Effector memory CD8-positive, alpha-beta T cell (primary cell): ENCODE measurements around the gene FADS2.

Experiments
- ATAC-seq: fragments of 150-1000 bp; cut with Tn5 transposase; replicated peaks from 2 replicates; pipeline ENCODE4 v1.10.0; 2021; ENCODE audit warnings: mild to moderate bottlenecking, moderate library complexity
- DNase-seq, 3 experiments: peaks; one replicate each; pipeline ENCODE4 v3.0.0; 2021
- H3K27ac Mint-ChIP-seq, 2 donors: one replicate each; pipeline ENCODE4 v1.8.0; 2022; ENCODE audit warnings: mild to moderate bottlenecking in 2 of 2, mixed read lengths in 2 of 2, moderate library complexity in 2 of 2
- H3K27me3 Mint-ChIP-seq, 2 donors: one replicate each; pipeline ENCODE4 v1.8.0; 2022; ENCODE audit warnings: mixed read lengths in 2 of 2
- H3K36me3 Mint-ChIP-seq: one replicate; pipeline ENCODE4 v1.8.0; 2022; ENCODE audit warnings: mild to moderate bottlenecking, moderate library complexity, mixed read lengths; ENCODE audit not compliant: insufficient read depth
- H3K4me1 Mint-ChIP-seq, 2 donors: one replicate each; pipeline ENCODE4 v1.8.0; 2022; ENCODE audit warnings: low read depth in 2 of 2, mixed read lengths in 2 of 2
- H3K4me3 Mint-ChIP-seq, 2 donors: one replicate each; pipeline ENCODE4 v1.8.0; 2022; ENCODE audit warnings: mild to moderate bottlenecking in 2 of 2, mixed read lengths in 2 of 2, moderate library complexity in 2 of 2
- H3K9me3 Mint-ChIP-seq, 2 donors: one replicate each; pipeline ENCODE4 v1.8.0; 2022; ENCODE audit warnings: mixed read lengths in 2 of 2

Gene FADS2

GRCh38 chr11:61836193-61836592, 8.1 kb downstream of the FADS2 start:
- peak overlapping the region; percentile 89 to 95 for H3K27ac Mint-ChIP-seq
- no peak for DNase-seq
- no peaks in the 10 kb centered on the region for H3K27me3 Mint-ChIP-seq
- no peak overlapping the region for H3K4me3 Mint-ChIP-seq
- H3K9me3 Mint-ChIP-seq, result no peaks in the 10 kb centered on the region
- H3K4me1 Mint-ChIP-seq, result peaks cover 18 to 31% of the 10 kb centered on the region in 2 donors
- no peak for ATAC-seq
- H3K36me3 Mint-ChIP-seq, result peaks cover under 1% of the 10 kb centered on the region

- H3K4me1 Mint-ChIP-seq, result peaks cover 18 to 27% of the 10 kb centered on the region in 2 donors
- H3K36me3 Mint-ChIP-seq, result peaks cover 12% of the 10 kb centered on the region
- no peak for DNase-seq
- no peaks in the 10 kb centered on the region for H3K9me3 Mint-ChIP-seq
- peak overlapping the region in 1 of 2 donors; percentile 95 for H3K27ac Mint-ChIP-seq
- no peaks in the 10 kb centered on the region for H3K27me3 Mint-ChIP-seq
- H3K4me3 Mint-ChIP-seq, result no peak overlapping the region
- no peak for ATAC-seq
Measured at GRCh38 chr11:61837411-61838005, 9.4 kb downstream of the FADS2 start.

GRCh38 chr11:61838501-61838900, 10.4 kb downstream of the FADS2 start:
- Mint-ChIP-seq H3K4me3 (no peak overlapping the region), H3K27me3 (no peaks in the 10 kb centered on the region), H3K4me1 (peaks cover 17 to 22% of the 10 kb centered on the region in 2 donors), H3K36me3 (peaks cover 15% of the 10 kb centered on the region), H3K27ac (peak overlapping the region in 1 of 2 donors; percentile 38), H3K9me3 (no peaks in the 10 kb centered on the region)
- no peak for DNase-seq
- no peak for ATAC-seq

- Mint-ChIP-seq H3K27ac (peak overlapping the region in 1 of 2 donors; percentile 38), H3K27me3 (no peaks in the 10 kb centered on the region), H3K9me3 (no peaks in the 10 kb centered on the region), H3K4me3 (no peak overlapping the region), H3K4me1 (peaks cover 12 to 17% of the 10 kb centered on the region in 2 donors), H3K36me3 (peaks cover 19% of the 10 kb centered on the region)
- no peak for ATAC-seq
- no peak for DNase-seq
Measured at GRCh38 chr11:61838921-61839320, 10.8 kb downstream of the FADS2 start.

DNA sequence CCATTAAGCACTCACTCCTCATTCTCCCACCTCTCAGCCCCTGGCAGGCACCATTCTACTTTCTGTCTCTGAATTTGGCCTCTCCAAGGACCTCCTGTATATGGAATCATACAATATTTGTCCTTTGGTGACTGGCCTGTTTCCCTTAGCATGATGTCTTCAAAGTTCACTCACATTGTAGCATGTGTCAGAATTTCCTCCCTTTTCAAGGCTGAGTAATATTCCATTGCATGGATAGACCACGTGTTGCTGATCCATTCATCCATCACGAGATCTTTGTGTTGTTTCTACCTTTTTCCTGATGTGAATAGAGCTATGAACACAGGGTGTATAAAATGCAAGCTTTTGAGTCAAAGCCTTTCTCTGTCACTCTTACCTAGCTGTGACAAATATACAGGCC, 11.6 kb downstream of the FADS2 start:
- Mint-ChIP-seq H3K36me3 (peaks cover 27% of the 10 kb centered on the region), H3K27ac (no peak overlapping the region)

GRCh38 chr11:61840371-61840770, 12.3 kb downstream of the FADS2 start:
- Mint-ChIP-seq H3K36me3 (peaks cover 27% of the 10 kb centered on the region), H3K27me3 (no peaks in the 10 kb centered on the region), H3K4me3 (no peak overlapping the region), H3K9me3 (no peaks in the 10 kb centered on the region), H3K27ac (no peak overlapping the region), H3K4me1 (peaks cover 0 to 8% of the 10 kb centered on the region in 2 donors)
- ATAC-seq (no peak), DNase-seq (no peak)

More for the DNA sequence above, 11.6 kb downstream of the FADS2 start:
- H3K4me1 Mint-ChIP-seq, result peaks cover 4 to 9% of the 10 kb centered on the region in 2 donors
- H3K4me3 Mint-ChIP-seq, result no peak overlapping the region
- DNase-seq, result no peak
- H3K27me3 Mint-ChIP-seq, result no peaks in the 10 kb centered on the region
- no peak for ATAC-seq
- H3K9me3 Mint-ChIP-seq, result no peaks in the 10 kb centered on the region

DNA sequence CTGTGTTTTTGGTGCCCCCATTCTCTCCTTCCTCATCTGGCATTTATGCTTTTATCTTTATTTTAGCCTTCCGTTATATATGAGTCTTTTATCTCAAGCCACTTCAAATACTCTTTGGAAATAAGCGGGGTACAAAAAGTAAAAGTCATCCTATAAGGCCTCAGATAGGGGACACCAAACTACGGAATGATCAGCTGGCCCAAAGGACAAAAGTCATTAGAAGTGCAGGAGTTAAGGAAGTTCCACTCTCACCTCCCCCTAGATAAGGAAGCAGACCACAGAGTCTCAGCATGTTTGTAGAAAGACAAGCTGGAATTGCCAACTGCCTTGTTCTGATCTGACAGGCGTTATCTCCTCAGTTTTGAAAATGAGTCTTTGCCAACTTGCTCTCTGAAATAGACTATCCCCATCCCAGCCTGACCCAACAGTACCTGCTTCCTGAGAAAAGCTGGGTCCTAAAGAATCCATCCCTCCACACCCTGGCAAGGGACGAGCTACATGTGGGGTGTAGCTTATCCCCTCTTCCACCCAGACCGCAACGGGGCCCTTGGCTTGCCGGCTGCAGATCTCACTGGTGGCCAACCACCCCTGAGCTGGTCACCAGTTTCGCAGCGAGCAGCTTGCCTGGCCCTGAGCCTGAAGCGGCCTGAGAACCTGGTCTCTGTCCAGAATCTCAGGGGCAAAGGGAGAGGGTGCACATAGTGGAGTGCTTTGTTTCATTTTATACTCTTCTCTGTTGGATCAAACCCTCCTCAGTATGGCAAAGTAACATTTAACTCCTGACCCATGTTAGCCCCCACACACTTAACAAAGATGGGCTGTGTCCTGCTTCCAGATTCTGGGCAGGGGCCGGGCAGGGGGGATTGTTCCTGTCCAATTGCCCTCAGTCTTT, 13.8 kb downstream of the FADS2 start:
- Mint-ChIP-seq H3K4me1 (peaks cover 0 to 3% of the 10 kb centered on the region in 2 donors), H3K9me3 (no peaks in the 10 kb centered on the region), H3K4me3 (no peak overlapping the region), H3K27ac (no peak overlapping the region), H3K27me3 (no peaks in the 10 kb centered on the region), H3K36me3 (peaks cover 29% of the 10 kb centered on the region)
- DNase-seq, result no peak
- no peak for ATAC-seq

- H3K4me1 Mint-ChIP-seq, result peaks cover 0 to 3% of the 10 kb centered on the region in 2 donors
- H3K36me3 Mint-ChIP-seq, result peaks cover 32% of the 10 kb centered on the region
- H3K27ac Mint-ChIP-seq, result no peak overlapping the region
- no peaks in the 10 kb centered on the region for H3K27me3 Mint-ChIP-seq
- DNase-seq, result no peak
- no peak for ATAC-seq
- H3K9me3 Mint-ChIP-seq, result no peaks in the 10 kb centered on the region
- H3K4me3 Mint-ChIP-seq, result no peak overlapping the region
Measured at GRCh38 chr11:61842528-61842820, 14.4 kb downstream of the FADS2 start.

GRCh38 chr11:61844909-61845565, 16.9 kb downstream of the FADS2 start:
- H3K4me3 Mint-ChIP-seq, result no peak overlapping the region
- H3K9me3 Mint-ChIP-seq, result no peaks in the 10 kb centered on the region
- peak overlapping the region in 1 of 2 donors; percentile 59 for H3K27ac Mint-ChIP-seq

GRCh38 chr11:61846362-61847020, 18.4 kb downstream of the FADS2 start:
- H3K27ac Mint-ChIP-seq, result peak overlapping the region in 1 of 2 donors; percentile 4
- H3K9me3 Mint-ChIP-seq, result no peaks in the 10 kb centered on the region
- no peak for ATAC-seq

More at GRCh38 chr11:61844909-61845565, 16.9 kb downstream of the FADS2 start:
- no peak for ATAC-seq
- Mint-ChIP-seq H3K4me1 (peaks cover 0 to 3% of the 10 kb centered on the region in 2 donors), H3K27me3 (no peaks in the 10 kb centered on the region), H3K36me3 (peaks cover 47% of the 10 kb centered on the region)
- no peak for DNase-seq

GRCh38 chr11:61847914-61848581, 19.9 kb downstream of the FADS2 start:
- H3K9me3 Mint-ChIP-seq, result no peaks in the 10 kb centered on the region
- H3K36me3 Mint-ChIP-seq, result peaks cover 42% of the 10 kb centered on the region
- peaks cover 0 to 3% of the 10 kb centered on the region in 2 donors for H3K4me1 Mint-ChIP-seq
- H3K27me3 Mint-ChIP-seq, result no peaks in the 10 kb centered on the region
- no peak overlapping the region for H3K4me3 Mint-ChIP-seq
- DNase-seq (no peak), ATAC-seq (no peak)
- no peak overlapping the region for H3K27ac Mint-ChIP-seq

More at GRCh38 chr11:61846362-61847020, 18.4 kb downstream of the FADS2 start:
- no peak for DNase-seq
- peaks cover 0 to 3% of the 10 kb centered on the region in 2 donors for H3K4me1 Mint-ChIP-seq
- H3K27me3 Mint-ChIP-seq, result no peaks in the 10 kb centered on the region
- peaks cover 52% of the 10 kb centered on the region for H3K36me3 Mint-ChIP-seq
- H3K4me3 Mint-ChIP-seq, result no peak overlapping the region

DNA sequence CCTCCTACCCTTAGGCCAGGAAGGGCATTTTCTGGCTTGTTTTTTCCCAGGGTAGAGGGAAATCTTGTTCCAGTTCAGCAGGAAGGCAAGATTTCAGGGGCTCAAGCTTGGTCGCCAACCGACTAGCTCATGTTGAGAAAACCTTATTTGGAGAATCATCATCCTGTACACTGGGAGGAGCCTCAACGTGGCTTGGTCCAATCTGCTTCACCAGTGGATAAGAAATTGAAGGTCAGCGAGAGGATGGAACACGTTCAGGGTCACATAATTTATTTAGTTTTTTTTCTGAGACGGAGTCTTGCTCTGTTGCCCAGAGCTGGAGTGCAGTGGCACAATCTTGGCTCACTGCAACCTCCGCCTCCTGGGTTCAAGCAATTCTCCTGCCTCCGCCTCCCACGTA, 20.5 kb downstream of the FADS2 start:
- no peak overlapping the region for H3K4me3 Mint-ChIP-seq
- H3K27ac Mint-ChIP-seq, result no peak overlapping the region
- no peaks in the 10 kb centered on the region for H3K27me3 Mint-ChIP-seq
- peaks cover 43% of the 10 kb centered on the region for H3K36me3 Mint-ChIP-seq
- H3K9me3 Mint-ChIP-seq, result no peaks in the 10 kb centered on the region
- peaks cover 0 to 3% of the 10 kb centered on the region in 2 donors for H3K4me1 Mint-ChIP-seq
- ATAC-seq, result no peak
- DNase-seq, result no peak

GRCh38 chr11:61850687-61851086, 22.6 kb downstream of the FADS2 start:
- H3K4me1 Mint-ChIP-seq, result no peaks in the 10 kb centered on the region
- ATAC-seq (no peak), DNase-seq (no peak)
- peaks cover 32% of the 10 kb centered on the region for H3K36me3 Mint-ChIP-seq
- no peak overlapping the region for H3K4me3 Mint-ChIP-seq
- no peak overlapping the region for H3K27ac Mint-ChIP-seq
- no peaks in the 10 kb centered on the region for H3K27me3 Mint-ChIP-seq
- H3K9me3 Mint-ChIP-seq, result no peaks in the 10 kb centered on the region
